Fibroblast of skin of left quadriceps (primary cell): ENCODE results near the gene TECTB.

Experiments
- DNase-seq, 2 experiments: peaks; one replicate each; pipeline ENCODE4 v3.0.0-alpha.2; 2013; ENCODE audit warnings: low read depth in 2 of 2

TECTB gene

DNA sequence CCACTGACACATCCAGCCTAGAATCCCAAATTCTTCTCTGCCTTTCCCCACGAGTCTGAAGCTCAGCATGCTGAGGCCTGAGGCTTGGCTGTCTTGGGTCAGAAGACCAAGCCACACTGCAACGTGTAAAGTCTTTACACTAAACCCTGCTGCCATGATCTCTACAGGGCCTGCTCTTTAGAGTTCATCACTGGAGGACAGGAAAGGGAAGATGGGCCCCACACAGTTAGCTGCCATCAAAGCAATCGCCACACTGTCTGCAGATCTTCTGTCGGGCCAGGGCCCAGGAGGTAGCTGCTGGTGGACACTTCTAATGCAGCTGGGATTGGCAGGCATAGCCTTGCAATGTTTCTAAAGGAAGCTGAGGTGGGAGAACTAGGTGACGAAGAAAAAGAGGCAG is 8.4 kb upstream of the TECTB start:
- DNase-seq, result no peak

DNA sequence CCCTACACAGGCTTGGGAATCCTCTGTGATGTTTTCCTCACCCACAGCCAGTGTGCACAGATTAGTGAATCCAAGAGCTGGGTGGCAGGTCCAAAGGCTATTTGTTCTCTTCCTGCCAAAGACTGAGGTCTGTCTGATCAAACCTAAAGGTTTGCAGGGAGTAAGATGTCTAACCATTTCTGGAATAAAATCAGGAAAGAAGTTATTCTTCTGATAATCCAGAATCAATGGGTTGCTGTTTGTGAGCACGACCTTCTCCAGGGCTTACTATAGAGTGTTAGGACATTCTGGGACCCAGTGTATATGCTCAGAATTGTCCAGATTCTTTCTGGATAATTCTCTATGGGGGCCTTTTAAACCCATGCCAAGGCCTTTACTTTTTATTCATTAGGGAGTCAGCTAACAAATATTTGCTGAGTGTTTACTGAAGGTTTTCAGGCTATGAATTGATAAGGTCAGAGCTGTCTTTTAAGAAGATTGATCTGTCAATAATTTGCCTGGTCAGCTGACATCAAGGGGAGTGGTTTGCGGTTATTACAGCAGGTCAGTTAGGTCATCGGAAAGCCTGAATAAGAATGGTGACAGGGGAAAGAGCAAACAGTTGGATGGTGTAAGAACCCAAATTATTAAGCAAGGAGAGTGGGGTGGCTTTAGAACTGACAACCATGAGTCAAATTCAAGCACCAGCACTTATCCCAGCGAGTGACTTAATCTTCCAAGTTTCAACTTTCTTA is 7.5 kb upstream of the TECTB start:
- DNase-seq, result no peak

DNA sequence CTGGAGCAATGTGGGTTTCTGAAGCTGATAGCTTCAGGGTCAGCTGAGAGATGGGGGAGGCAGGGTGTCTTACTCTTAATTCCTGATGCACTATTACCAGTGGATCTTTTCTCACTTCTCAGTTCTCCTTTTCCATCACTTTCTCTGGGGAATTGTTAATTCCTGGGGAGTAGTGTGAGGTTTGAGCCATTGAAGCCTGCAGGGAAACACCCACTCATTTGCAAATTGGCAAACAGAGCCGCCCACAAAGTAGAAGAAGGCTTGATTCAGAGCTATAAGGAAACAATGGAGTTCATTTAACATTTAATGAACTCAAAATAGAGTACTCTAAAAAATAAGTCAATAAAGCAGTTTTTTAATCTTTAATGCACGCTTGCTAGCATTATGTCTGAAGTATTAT is 4.3 kb upstream of the TECTB start:
- no peak for DNase-seq

DNA sequence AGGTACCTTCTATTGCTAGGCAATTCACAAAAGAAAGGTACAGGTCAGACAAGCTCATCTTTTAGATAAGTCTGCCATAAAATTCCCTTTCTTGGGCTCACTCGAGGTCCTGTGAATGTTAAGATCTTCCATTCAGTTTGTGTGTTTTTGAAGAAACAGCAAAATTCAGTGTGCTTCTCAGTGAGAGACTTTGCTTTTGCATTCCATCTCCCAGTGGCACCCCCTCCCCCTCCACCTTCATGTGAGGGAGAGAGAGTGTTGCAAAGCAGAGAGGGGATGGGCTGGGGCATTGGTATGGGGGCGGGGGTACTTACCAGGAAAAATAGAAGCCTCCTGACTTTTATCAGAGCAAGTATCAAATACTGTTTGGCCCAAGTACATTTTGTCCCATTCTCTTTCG is 3.8 kb upstream of the TECTB start:
- DNase-seq, result no peak

DNA sequence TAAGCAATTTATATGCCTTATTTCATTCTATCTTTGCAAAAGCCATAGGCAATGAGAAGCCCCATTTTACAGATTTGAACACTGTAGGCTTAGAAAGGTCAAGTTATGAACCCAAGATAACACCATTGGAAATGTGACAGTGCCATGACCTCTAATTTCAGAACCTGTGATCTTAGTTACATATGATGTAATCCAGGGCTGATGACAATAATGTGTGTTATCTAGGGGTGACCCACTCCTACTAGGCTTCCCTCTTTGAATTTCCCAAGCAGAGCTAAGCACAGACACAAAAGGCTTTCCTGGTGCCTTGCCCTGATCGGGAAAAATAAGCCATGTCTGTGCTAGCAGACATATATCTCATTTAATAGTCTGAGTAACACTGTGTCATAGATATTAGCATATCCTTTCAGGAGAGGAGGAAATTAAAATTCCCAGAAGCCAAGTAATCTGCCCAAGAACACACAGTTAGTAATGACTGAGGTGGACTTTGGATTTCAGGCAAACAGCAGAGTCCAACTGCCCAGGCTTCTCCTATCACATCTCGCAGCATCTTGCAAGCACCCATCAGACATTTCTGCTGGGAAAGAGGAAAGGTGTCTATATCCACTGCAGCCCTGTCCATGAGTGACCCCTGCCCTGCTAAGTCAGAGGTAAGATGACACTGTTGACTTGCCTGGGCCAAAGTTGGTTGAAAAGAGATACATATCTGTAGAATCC is 2.8 kb upstream of the TECTB start:
- DNase-seq, result no peak

DNA sequence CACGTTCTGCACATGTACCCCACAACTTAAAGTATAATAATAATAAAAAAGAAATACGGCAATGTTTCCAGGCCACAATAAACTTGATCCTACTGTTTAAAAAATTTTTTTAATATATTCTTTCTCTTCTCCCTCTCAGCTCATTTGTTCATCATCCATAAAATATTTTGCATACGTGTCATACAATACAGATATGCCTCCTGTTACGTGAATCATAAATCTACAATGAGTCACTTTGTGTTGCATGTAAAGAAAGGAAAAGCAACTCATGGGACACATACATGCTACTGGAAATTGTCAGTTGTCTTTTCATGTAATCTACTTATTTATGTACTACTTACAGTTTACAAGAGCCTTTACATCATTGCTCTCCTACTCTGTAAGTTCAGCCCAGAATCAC is 1.1 kb upstream of the TECTB start:
- peak; percentile 47 to 58 for DNase-seq

- no peak for DNase-seq
These were observed 3.9 kb downstream of the TECTB start for GRCh38 chr10:112286837-112287818.

DNA sequence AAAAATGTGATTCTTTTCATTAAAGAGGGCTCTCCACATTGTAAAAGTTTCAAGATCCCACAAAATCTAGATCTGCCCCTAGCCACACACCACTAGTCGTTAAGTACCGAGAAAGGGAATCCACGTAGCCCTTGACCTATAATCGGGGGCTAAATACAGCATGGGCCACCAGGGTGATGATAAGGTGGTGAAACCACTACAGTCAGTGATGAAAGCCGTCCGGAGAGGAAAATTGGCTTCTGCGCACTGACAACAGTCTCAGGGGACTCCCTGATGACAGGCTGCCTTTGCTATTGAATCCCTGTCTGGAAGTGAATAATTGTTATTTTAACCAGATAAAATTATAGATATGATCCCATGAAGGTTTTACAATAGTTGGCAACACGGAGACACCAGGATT is 4.6 kb downstream of the TECTB start:
- DNase-seq, result no peak

DNA sequence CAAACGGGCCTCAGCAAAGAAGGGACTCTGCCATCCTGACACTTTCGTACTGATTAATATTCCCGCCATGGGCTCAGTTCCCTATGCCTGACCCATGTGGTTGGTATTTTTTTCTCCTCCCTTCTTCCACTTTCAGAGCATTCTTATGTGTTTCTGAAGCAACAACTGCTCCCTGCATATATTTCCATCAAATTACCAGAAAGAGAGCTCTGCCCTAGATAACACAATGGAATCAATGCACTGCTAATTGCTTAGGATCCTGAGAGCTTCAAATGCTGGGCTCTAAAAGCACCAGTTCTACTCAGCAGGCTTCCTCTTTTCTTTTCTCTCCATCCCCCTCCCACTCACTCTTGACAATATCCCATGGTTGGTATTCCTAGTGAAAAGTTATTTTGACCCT is 5.3 kb downstream of the TECTB start:
- no peak for DNase-seq

DNA sequence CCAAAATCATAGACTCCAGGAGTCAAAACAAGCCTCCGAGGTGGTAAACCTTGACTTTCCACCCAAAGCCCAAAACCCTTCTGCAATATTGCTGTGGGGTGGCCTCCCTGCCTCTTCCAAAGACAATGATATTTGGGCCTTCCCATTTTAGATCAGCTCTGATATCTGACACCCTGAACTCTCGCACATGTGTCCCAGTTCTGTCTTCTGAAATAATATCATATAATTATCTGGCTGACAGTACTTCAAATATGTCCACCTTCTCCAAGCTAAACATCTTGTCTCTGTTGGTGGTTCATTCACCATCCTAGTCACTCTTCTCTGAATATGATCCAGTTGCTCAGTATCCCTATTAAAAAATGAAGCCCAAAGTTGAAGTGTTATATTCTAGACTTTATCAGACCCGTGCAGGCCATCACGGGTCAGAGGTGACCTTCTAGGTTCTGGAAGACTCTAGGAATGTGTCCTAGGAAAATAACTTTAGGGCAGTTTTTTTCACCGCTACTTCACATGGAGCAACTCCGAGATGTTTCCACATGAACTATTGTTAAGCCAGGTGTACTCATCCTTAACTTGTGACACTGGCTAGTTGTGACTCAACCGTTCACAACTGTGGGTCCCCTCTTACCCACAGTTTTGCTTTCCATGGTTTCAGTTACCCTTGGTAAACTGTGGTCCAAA is 6.3 kb downstream of the TECTB start:
- DNase-seq, result no peak

GRCh38 chr10:112290054-112290373 is 6.8 kb downstream of the TECTB start:
- no peak for DNase-seq

DNA sequence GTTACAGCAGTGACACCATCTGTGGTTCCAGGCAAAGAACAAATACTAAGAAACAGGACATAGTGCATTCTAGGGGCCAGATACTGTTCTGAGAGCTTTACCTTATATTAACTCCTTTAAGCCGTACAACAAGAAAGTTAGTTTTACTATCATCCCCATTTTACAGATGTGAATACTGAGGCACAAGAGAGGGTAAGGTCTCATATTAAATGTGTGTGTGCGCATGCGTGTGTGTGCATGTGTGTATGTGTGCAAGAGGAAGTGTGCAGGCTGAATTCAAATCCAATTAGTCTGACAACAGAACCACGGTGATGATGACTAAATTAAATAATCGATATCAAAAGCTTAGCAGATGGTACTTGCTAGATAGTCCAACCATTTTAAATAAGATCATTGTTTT is 11.0 kb downstream of the TECTB start:
- DNase-seq, result no peak

- DNase-seq, result peak in 1 of 2 experiments; percentile 10
These were observed 12.9 kb downstream of the TECTB start for GRCh38 chr10:112295853-112296830.

DNA sequence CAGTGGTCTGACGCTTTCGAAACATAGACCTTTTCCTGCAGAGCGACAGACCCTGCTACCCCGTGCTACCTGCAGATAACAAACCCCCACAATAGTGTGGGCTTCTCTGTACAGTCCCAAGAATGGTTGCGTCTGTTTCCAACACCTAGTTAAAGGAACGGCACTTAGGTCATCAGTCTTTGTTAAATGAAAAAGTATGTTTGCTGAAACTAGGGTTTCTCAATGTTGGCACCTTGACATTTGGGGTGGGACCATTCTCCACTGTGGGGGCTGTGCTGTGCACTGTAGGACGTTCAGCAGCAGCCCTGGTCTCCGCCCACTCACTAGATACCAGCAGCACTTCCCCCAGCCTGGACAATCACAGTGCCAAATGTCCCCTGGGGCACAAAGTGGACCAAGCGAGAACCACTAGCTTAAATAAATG is 13.7 kb downstream of the TECTB start:
- DNase-seq, result no peak

- DNase-seq, result no peak
These were observed 15.4 kb downstream of the TECTB start for GRCh38 chr10:112298581-112298980.

DNA sequence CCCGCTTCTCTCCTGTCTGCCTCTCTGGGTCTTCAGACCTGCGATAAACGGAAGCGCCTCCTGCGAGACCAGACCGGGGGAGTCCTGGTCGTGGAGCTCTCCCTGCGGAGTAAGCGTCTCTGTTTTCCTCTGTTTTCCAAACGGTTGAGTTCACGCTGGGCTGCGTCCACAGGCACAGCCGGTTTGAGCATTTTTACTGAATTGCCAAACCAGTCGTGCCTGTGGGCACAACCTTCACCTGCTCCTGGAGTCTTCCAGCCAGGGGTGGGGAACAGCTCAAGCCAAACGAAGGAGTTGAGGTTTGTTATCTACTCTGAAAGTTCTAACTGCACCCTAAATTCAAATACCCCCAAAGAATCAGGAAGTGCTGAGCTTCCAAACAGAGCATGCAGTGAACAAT is 16.3 kb downstream of the TECTB start:
- DNase-seq, result no peak

DNA sequence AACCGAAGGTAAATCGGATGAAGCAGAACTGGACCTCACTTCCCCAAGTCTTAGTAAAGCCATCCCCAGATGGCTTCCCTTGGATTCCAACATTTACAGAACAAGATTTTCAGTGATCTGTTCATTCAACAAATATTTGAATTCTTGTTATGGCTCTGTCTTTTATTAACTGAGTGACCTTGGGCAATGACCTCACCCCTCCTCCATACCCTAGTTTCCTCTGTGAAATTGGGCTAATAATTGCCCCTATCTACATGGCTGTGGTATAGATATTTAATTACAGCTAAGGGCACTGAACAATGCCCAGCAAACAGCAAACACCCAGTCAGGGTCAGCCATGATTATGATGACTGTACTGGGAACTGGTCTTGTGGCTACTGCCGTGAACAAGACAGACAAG is 19.1 kb downstream of the TECTB start:
- DNase-seq, result no peak

DNA sequence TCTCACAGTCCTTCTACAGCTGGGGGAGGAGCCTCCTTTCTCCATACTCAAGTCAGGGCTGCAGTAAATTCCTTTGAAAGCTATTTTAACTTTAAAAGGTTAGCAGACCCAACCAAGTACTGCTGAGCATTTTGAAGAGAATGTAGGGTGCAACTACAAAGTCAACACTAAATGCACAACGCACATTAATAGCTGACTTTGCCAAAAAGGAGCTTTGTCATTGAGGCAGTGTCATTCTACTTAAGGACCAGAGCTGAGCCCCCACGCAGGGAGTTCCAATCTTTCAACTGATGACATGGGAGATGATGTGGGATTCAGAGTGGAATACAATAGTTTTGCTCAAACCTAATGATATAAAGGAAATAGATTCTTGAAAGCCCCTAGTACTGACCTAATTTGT is 20.3 kb downstream of the TECTB start:
- no peak for DNase-seq

DNA sequence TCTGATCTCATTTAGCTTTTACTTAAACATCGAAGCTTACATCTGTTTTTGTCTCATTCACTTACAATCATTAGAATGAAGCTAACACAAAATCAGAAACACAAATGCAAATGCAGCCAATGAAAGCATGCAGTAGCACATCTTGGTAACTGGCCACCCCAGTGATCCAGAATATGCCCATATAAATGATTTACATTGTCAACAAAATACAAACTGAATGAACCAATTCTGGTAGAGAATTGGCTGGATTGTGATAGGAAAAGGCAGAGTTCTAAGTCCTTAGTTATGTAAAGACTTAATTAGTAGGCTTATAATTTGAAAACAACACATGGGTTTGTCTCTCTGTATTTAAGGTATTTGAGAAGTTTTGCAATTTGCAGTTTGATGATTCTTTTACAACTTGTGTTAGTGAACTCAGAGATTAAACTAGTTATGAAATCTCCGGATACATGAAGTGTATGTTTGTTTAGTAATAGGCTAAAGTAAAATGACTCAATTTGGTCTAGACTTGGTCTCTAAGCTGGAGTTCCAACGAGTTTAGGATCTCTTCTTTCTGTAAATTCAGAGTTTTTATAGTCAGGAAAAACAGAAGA is 21.2 kb downstream of the TECTB start:
- DNase-seq, result peak in 1 of 2 experiments; percentile 26
